HepG2 (cell line): ENCODE results near the gene HSF2BP. TPM values are rescaled to one million over a fixed set of nuclear protein-coding genes. Genes with fewer than 3 reads are reported as not detected.

Experiments used
- ATAC-seq: fragments of 200-7000 bp; cut with Tn5 transposase; 3 replicates; pipeline ENCODE4 v1.9.1; 2020; ENCODE audit warnings: mild to moderate bottlenecking, moderate library complexity
- BruUV-seq: library from RNA; stranded (reverse); fragments of 400-500 nt; replicated peaks from 2 replicates; lab custom pipeline; 2021; lab: Mats Ljungman, UMichigan
- CTCF ChIA-PET: fragments of 300-600 bp; formaldehyde crosslinking; extraction: SDS; loops from one replicate; lab custom pipeline; 2021; ENCODE audit warnings: low total read pairs, inconsistent platforms, low intra/inter-chr PET ratio; lab: Yijun Ruan, JAX
- POLR2A ChIA-PET: fragments of 350-600 bp; sonication (Branson Sonifier 250); formaldehyde crosslinking; loops from one replicate; lab custom pipeline; 2020; ENCODE audit warnings: antibody characterized with exemption, inconsistent platforms; lab: Yijun Ruan, JAX
- DNase-seq: peaks from one replicate; pipeline ENCODE4 v3.0.0-alpha.2; 2015; ENCODE audit warnings: low spot score
- FAIRE-seq: peaks from 3 replicates; lab custom pipeline; 2011; peaks lifted over from hg19 to GRCh38; lab: Jason Lieb, UNC
- H2AFZ ChIP-seq: one replicate; pipeline ENCODE4 v1.6.1; 2011; ENCODE audit warnings: low read length, inconsistent platforms
- H3K27ac ChIP-seq: fragments of 300-600 bp; 3 replicates; pipeline ENCODE4 v1.8.0; 2011; ENCODE audit warnings: mixed run types, mild to moderate bottlenecking, mixed read lengths, low read length, inconsistent platforms; ENCODE audit not compliant: insufficient read depth; ENCODE audit errors: extremely low read length
- H3K27me3 ChIP-seq, 2 experiments: fragments of 200-600 bp in 1 of 2; 2 replicates in 1 of 2; 3 replicates in 1 of 2; pipeline versions ENCODE4 v1.6.0 to v1.8.0; 2011; ENCODE audit warnings: low read length in 2 of 2, mild to moderate bottlenecking in 2 of 2, moderate library complexity in 2 of 2, inconsistent platforms in 1 of 2; ENCODE audit not compliant: insufficient read depth in 2 of 2, control insufficient read depth in 1 of 2
- H3K36me3 ChIP-seq, 2 experiments: fragments of 200-600 bp in 1 of 2; replicated peaks in 1 of 2; 2 replicates in 1 of 2; 3 replicates in 1 of 2; pipeline versions ENCODE4 v1.5.1 to v1.8.0; 2011; ENCODE audit warnings: low read length in 2 of 2, inconsistent platforms in 1 of 2; ENCODE audit not compliant: insufficient read depth in 2 of 2, control insufficient read depth in 1 of 2
- H3K4me1 ChIP-seq: 2 replicates; pipeline ENCODE4 v1.5.1; 2012; ENCODE audit warnings: low read length, inconsistent platforms; ENCODE audit not compliant: insufficient read depth
- H3K4me2 ChIP-seq: 2 replicates; pipeline ENCODE4 v1.6.0; 2011; ENCODE audit warnings: low read depth, low read length, inconsistent platforms
- H3K4me3 ChIP-seq, 3 experiments: fragments of 200-600 bp in 1 of 3; sonication (generic), shearing (Covaris generic) in 1 of 3; replicated peaks in 1 of 3; 2 replicates each; pipeline ENCODE4 v1.5.1; 2011 to 2016; ENCODE audit warnings: low read length in 3 of 3, inconsistent platforms in 2 of 3, low read depth in 2 of 3, mild to moderate bottlenecking in 2 of 3, control low read depth in 1 of 3, mixed read lengths in 1 of 3; ENCODE audit not compliant: insufficient read depth in 1 of 3
- H3K79me2 ChIP-seq: one replicate; pipeline ENCODE4 v1.6.1; 2011; ENCODE audit warnings: low read length, inconsistent platforms; ENCODE audit not compliant: insufficient read depth
- H3K9ac ChIP-seq: 2 replicates; pipeline ENCODE4 v1.6.0; 2011; ENCODE audit warnings: mild to moderate bottlenecking, low read depth, low read length, inconsistent platforms; ENCODE audit not compliant: insufficient read depth
- H3K9me3 ChIP-seq: 2 replicates; pipeline ENCODE4 v1.5.1; 2012; ENCODE audit warnings: mild to moderate bottlenecking, low read length
- H4K20me1 ChIP-seq: 2 replicates; pipeline ENCODE4 v1.6.0; 2011; ENCODE audit warnings: inconsistent platforms, mild to moderate bottlenecking, low read length, moderate library complexity; ENCODE audit not compliant: insufficient read depth
- ERF ChIP-seq: IDR thresholded peaks from 2 replicates; pipeline ENCODE4 v1.6.1; 2018; ENCODE audit warnings: missing biosample characterization, missing genetic modification reagents
- NPAS2 ChIP-seq: sonication (generic); formaldehyde crosslinking; IDR thresholded peaks from 2 replicates; pipeline ENCODE4 v1.8.0; 2022; ENCODE audit warnings: mild to moderate bottlenecking, missing genetic modification reagents, borderline replicate concordance
- NR2F6 ChIP-seq, 2 experiments: IDR thresholded peaks; 2 replicates each; pipeline ENCODE4 v1.6.1; 2016; ENCODE audit warnings: antibody characterized with exemption in 1 of 2, mild to moderate bottlenecking in 1 of 2
- RARA ChIP-seq: IDR thresholded peaks from 2 replicates; pipeline ENCODE4 v1.6.1; 2016; ENCODE audit warnings: missing genetic modification reagents, missing compliant biosample characterization
- ZMAT3 ChIP-seq: sonication (generic); formaldehyde crosslinking; conservative IDR thresholded peaks from 2 replicates; pipeline ENCODE4 v1.7.0; 2021; ENCODE audit warnings: missing genetic modification reagents
- ZNF430 ChIP-seq: sonication (generic); formaldehyde crosslinking; IDR thresholded peaks from 2 replicates; pipeline ENCODE4 v1.9.0; 2021; ENCODE audit warnings: mild to moderate bottlenecking, missing genetic modification reagents
- ZNF619 ChIP-seq: sonication (generic); formaldehyde crosslinking; IDR thresholded peaks from 2 replicates; pipeline ENCODE4 v1.4.0; 2020; ENCODE audit warnings: mild to moderate bottlenecking, missing genetic modification reagents
- WGBS: methylation state at CpG from one replicate; pipeline ENCODE4 v1.1.6; 2017; ENCODE audit warnings: low lambda C conversion rate; 5-methylcytosine and 5-hydroxymethylcytosine counted together
- in situ Hi-C: cut with HindIII; loops from 2 replicates; pipeline ENCODE4 v1.10.0; 2017; ENCODE audit warnings: low pct_unique_long_range_greater_than_20kb; ENCODE audit not compliant: extremely low pct_ligation_motif_present
- intact Hi-C: fragments of 100-400 bp; cut with micrococcal nuclease; formaldehyde crosslinking; loops from one replicate; pipeline ENCODE4 v1.10.0; 2022; ENCODE audit not compliant: unreplicated experiment
- polyA plus RNA-seq, 8 experiments: library from polyadenylated mRNA; depleted of rRNA in 3 of 8; stranded (reverse) in 7 of 8; unstranded in 1 of 8; fragments of >200 nt; fragmentation: Illumina TruSeq in 4 of 8; extraction: Trizol in 4 of 8; gene quantifications; 2 replicates each; pipeline versions ENCODE4 v1.2.1 to v1.2.3, GENCODE V29; 2011 to 2016; ENCODE audit warnings: low read depth in 4 of 8, missing spikeins in 1 of 8, mixed read lengths in 1 of 8; ENCODE audit not compliant: insufficient read depth in 1 of 8
- total RNA-seq, 5 experiments: library from RNA; depleted of rRNA; stranded (reverse); fragments of >200 nt; fragmentation: Illumina TruSeq; extraction: Trizol; gene quantifications; 2 replicates each; pipeline ENCODE4 v1.2.3, GENCODE V29; 2016; ENCODE audit warnings: low read depth in 1 of 5
- TF ChIP-seq, protein P1 (sequence below): sonication (generic); formaldehyde crosslinking; IDR thresholded peaks from 2 replicates; pipeline ENCODE4 v1.4.0; 2020; ENCODE audit warnings: missing genetic modification reagents
- TF ChIP-seq, protein P2 (sequence below): sonication (generic); formaldehyde crosslinking; IDR thresholded peaks from 2 replicates; pipeline ENCODE4 v1.8.1; 2023; ENCODE audit warnings: mild to moderate bottlenecking, missing genetic modification reagents, borderline replicate concordance
- TF ChIP-seq, protein P3 (sequence below): sonication (generic); formaldehyde crosslinking; IDR thresholded peaks from 2 replicates; pipeline ENCODE4 v1.4.0; 2020; ENCODE audit warnings: missing genetic modification reagents
- TF ChIP-seq, protein P4 (sequence below): sonication (generic); formaldehyde crosslinking; conservative IDR thresholded peaks from 2 replicates; pipeline ENCODE4 v1.8.0; 2022; ENCODE audit warnings: missing genetic modification reagents
- TF ChIP-seq, protein P5 (sequence below): sonication (generic); formaldehyde crosslinking; conservative IDR thresholded peaks from 2 replicates; pipeline ENCODE4 v1.8.0; 2022; ENCODE audit warnings: mild to moderate bottlenecking, moderate library complexity, missing genetic modification reagents
- TF ChIP-seq, protein P6 (sequence below): sonication (generic); formaldehyde crosslinking; IDR thresholded peaks from 2 replicates; pipeline ENCODE4 v1.8.1; 2023; ENCODE audit warnings: mild to moderate bottlenecking, moderate library complexity, missing genetic modification reagents

HSF2BP gene
- total and polyA plus RNA-seq, 2 of the 13 experiments (the other 11 are each of a cell fraction or from before 2014, with no cell fraction given): 0.67 to 2.2 TPM

DNA sequence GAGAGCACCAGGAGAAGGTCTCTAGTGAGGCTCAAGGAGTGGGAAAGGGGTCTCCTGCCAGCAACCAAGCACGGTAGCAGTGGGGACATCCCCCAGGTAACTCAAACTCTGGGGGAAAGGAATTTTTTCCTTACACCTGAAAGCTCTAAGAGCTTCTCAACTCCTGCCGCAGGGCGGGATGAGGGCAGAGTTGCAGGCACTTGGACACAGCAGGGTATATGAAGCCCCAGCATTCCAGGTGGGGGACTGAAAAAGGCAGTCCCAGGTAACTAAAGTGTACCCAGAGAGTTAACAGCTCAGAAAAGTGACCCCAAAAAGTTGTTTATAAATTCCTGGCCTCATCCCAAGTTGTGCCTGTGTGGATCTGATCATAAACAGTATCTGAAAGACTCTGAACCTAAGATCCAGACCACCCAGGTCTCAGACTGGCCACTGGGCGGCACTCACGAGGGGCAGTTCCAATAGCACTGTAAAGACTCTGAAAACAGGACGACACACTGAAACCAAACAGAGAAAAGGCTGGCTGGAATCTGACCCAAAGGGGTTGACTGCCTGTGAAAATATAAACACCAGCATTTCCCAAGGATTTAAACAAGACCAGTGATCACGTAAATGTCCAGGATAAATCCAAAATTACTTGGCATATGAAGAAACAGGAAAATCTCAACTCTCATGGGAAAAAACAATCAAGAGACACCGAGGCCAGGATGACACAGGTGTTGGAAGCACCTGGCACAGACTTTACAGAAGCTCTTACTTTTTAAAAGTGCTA is 47.5 kb downstream of the HSF2BP start:
- Histone ChIP-seq H3K9me3 (no peaks in the 10 kb centered on the region), H3K27me3 (no peaks in the 10 kb centered on the region), H2AFZ (peak overlapping the region; percentile 28), H3K4me3 (no peak overlapping the region), H3K27ac (peak overlapping the region; percentile 53), H3K79me2 (no peaks in the 10 kb centered on the region), H3K9ac (peak overlapping the region; percentile 44), H3K36me3 (no peaks in the 10 kb centered on the region), H3K4me2 (peak overlapping the region; percentile 39), H4K20me1 (no peaks in the 10 kb centered on the region), H3K4me1 (peaks cover 57% of the 10 kb centered on the region)
- WGBS: 40% methylated on average over 7 of the region's 8 CpGs
- no TSS peak for BruUV-seq
- FAIRE-seq: peak; percentile 75
- DNase-seq: peak; percentile 75
- ChIA-PET POLR2A (no interaction called here), CTCF (interaction anchor here (1.4 kb wide), 1 partner anchor 34 kb away, joined by 17 read pairs; no protein-coding TSS in a partner anchor)
- in situ Hi-C loops: no loop called here
- intact Hi-C loops: loop anchor here (1.0 kb wide), 1 partner anchor 34 kb away; no protein-coding TSS in a partner anchor
- peak; percentile 91 for ATAC-seq
- TF ChIP-seq, protein P1, sequence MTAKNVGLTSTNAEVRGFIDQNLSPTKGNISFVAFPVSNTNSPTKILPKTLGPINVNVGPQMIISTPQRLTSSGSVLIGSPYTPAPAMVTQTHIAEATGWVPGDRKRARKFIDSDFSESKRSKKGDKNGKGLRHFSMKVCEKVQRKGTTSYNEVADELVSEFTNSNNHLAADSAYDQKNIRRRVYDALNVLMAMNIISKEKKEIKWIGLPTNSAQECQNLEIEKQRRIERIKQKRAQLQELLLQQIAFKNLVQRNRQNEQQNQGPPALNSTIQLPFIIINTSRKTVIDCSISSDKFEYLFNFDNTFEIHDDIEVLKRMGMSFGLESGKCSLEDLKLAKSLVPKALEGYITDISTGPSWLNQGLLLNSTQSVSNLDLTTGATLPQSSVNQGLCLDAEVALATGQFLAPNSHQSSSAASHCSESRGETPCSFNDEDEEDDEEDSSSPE (CRISPR knock-in tag): no peak
- TF ChIP-seq, protein P2, sequence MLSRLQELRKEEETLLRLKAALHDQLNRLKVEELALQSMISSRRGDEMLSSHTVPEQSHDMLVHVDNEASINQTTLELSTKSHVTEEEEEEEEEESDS (CRISPR knock-in tag): no peak
- TF ChIP-seq, protein P3, sequence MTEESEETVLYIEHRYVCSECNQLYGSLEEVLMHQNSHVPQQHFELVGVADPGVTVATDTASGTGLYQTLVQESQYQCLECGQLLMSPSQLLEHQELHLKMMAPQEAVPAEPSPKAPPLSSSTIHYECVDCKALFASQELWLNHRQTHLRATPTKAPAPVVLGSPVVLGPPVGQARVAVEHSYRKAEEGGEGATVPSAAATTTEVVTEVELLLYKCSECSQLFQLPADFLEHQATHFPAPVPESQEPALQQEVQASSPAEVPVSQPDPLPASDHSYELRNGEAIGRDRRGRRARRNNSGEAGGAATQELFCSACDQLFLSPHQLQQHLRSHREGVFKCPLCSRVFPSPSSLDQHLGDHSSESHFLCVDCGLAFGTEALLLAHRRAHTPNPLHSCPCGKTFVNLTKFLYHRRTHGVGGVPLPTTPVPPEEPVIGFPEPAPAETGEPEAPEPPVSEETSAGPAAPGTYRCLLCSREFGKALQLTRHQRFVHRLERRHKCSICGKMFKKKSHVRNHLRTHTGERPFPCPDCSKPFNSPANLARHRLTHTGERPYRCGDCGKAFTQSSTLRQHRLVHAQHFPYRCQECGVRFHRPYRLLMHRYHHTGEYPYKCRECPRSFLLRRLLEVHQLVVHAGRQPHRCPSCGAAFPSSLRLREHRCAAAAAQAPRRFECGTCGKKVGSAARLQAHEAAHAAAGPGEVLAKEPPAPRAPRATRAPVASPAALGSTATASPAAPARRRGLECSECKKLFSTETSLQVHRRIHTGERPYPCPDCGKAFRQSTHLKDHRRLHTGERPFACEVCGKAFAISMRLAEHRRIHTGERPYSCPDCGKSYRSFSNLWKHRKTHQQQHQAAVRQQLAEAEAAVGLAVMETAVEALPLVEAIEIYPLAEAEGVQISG (CRISPR knock-in tag): 0 out of 2 replicates have a peak, but pooled peaks have one; percentile 32
- TF ChIP-seq RARA (CRISPR knock-in tag) (peak; percentile 15; the same call in 1 of the 2 replicates), NPAS2 (CRISPR knock-in tag) (no peak), ZMAT3 (CRISPR knock-in tag) (no peak), ZNF619 (CRISPR knock-in tag) (no peak), ZNF430 (CRISPR knock-in tag) (no peak), ERF (CRISPR knock-in tag) (peak; percentile 6; the same call in 1 of the 2 replicates), NR2F6 (IDR thresholded peaks at IDR 0.05) (0 out of 2 replicates have a peak, but pooled peaks have one; percentile 38), NR2F6 (CRISPR knock-in tag; IDR thresholded peaks at IDR 0.05) (0 out of 2 replicates have a peak, but pooled peaks have one; percentile 36)
- TF ChIP-seq, protein P4, sequence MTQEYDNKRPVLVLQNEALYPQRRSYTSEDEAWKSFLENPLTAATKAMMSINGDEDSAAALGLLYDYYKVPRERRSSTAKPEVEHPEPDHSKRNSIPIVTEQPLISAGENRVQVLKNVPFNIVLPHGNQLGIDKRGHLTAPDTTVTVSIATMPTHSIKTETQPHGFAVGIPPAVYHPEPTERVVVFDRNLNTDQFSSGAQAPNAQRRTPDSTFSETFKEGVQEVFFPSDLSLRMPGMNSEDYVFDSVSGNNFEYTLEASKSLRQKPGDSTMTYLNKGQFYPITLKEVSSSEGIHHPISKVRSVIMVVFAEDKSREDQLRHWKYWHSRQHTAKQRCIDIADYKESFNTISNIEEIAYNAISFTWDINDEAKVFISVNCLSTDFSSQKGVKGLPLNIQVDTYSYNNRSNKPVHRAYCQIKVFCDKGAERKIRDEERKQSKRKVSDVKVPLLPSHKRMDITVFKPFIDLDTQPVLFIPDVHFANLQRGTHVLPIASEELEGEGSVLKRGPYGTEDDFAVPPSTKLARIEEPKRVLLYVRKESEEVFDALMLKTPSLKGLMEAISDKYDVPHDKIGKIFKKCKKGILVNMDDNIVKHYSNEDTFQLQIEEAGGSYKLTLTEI (CRISPR knock-in tag): no peak
- TF ChIP-seq, protein P5, sequence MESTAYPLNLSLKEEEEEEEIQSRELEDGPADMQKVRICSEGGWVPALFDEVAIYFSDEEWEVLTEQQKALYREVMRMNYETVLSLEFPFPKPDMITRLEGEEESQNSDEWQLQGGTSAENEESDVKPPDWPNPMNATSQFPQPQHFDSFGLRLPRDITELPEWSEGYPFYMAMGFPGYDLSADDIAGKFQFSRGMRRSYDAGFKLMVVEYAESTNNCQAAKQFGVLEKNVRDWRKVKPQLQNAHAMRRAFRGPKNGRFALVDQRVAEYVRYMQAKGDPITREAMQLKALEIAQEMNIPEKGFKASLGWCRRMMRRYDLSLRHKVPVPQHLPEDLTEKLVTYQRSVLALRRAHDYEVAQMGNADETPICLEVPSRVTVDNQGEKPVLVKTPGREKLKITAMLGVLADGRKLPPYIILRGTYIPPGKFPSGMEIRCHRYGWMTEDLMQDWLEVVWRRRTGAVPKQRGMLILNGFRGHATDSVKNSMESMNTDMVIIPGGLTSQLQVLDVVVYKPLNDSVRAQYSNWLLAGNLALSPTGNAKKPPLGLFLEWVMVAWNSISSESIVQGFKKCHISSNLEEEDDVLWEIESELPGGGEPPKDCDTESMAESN: 0 out of 2 replicates have a peak, but pooled peaks have one; percentile 21
- TF ChIP-seq, protein P6, sequence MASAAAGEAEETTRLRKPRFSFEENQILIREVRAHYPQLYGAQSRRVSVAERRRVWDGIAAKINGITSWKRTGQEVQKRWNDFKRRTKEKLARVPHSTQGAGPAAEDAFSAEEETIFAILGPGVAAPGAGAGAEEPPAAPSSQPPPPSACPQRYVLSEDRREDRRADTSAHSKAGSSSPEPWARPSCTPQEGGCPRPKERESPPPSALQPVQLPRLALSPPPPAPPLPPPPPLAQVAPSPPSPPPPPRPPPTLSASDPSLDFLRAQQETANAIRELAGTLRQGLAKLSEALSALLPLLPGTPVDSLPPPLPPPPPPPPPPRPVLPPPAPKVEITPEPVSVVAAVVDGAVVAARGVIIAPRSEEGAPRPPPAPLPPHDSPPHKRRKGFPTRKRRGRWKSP (CRISPR knock-in tag): 0 out of 2 replicates have a peak, but pooled peaks have one; percentile 24
